DLD1 (cell line): ENCODE results near the gene PARP6.
"Not testable (repeated sequence)": the region's sequence is repeated elsewhere in the genome, so short reads cannot be mapped to it uniquely, and the experiment has no call there.

Experiments used
- in situ Hi-C: cut with HindIII; loops from 2 replicates; pipeline ENCODE4 v1.10.0; 2017; ENCODE audit warnings: low sequenced_read_pairs

Gene PARP6

DNA sequence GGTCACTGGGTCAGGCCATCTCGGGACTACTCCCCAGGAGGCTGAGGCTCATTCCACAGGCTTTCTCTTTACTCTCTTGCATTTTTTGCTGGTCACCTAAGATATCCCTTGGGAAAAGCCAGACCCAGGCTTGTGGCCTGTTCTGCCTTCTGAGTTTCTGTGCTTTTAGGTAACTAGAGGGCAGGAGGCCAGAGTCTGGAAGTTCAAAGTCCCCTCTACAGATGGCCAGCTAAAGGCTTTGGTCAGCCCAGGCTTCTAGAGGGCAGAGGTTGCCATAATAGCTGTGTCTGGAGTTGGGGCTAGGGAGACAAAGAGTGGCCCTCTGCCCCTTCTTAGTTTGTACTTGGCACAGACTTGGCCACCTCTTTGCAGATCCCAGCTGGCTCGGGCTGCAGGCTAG is 8.4 kb upstream of the PARP6 start:
- in situ Hi-C loops: no loop called here

DNA sequence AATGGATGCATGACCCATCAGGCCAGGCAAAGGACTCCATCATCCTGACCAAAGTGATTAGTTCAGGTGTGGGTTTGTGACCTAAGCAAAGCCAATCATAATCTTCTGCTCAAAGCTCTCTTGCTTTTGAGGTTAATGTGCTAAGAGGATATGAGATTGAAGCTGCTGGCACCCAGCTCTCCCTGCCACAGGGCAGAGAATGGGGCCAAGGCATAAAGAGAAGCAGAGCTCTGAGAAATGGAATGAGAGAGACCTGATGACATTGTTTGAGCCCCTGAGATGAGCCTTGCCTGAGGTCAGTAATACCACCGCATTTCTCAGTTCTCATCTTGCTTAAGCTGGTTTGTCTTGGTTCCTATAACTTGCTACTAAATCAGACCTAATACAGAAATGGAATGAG is 6.4 kb upstream of the PARP6 start:
- in situ Hi-C loops: no loop called here

DNA sequence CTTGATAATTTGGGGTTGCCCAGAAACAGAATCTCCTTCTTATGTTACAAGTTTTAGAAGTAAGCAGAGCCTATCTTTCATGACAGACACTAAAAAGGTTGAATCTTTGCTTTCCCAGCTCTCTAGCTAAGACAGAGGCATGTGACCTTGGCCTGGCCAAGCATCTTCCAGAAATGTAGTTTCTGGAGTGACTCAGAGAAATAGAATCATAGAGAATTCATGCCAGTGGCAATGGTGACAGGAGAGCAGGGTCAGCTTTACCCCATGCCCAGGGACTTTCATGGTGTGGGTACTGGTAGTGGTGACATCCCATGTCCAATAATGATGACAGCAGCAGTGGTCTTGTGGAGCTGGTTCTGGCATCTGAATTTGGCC is 4.0 kb upstream of the PARP6 start:
- in situ Hi-C loops: no loop called here

DNA sequence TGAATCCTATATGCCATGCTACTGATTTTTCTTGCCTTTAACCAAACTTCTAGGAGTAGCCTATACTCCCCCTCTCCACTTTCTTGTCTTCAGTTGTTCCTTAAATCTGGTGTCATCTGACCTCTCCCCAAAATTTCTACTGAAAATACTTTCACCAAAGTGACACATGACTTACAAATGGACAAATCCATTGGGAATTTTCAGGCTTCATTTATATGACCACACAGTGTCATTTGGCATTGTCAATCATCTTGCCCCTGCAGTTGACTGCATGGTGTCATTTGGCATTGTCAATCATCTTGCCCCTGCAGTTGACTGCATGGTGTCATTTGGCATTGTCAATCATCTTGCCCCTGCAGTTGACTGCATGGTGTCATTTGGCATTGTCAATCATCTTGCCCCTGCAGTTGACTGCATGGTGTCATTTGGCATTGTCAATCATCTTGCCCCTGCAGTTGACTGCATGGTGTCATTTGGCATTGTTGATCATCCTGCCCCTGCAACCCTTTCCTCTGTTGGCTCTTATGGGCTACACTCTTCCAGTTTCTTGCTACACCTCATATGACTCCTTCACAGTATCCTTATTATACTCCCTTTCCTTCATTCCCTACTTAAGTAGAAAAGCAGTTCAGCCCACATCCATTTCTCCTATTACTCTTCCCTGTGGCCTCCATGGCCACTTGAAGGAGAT is 3.4 kb upstream of the PARP6 start:
- in situ Hi-C loops: not testable (repeated sequence)

DNA sequence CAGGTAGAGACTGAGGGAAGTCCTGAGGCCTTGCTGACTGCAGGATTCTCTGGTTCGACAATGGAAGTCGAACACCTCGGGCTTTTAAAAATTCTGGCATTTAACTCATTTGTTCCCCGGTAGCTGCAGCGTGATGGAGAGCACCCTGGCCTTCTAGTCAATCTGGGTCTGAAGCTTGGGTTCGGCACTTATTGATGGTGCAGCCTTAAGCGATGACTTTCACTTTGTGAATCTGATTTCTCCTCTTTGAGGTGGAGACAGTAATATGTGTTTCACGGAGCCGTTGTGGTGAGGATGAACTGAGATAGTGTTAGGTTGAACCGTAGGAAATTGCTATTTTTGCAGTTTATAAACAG is 621 bp upstream of the PARP6 start:
- in situ Hi-C loops: no loop called here

DNA sequence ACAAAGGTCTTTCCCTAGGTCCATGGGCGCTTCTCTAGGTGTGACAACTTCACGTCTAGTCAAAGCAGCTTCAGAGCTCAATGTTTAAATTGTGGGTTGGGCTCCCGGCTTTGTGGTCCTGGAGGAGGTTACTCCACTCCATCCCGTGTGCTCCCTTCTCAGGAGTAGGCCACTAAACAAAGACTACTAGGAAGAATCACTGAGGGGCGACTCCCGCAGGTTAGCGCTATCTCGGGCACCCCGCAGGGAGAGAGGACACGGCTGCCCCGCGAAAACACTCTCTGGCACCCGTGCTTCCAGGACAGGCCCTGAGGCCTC is 500 bp downstream of the PARP6 start:
- in situ Hi-C loops: no loop called here

DNA sequence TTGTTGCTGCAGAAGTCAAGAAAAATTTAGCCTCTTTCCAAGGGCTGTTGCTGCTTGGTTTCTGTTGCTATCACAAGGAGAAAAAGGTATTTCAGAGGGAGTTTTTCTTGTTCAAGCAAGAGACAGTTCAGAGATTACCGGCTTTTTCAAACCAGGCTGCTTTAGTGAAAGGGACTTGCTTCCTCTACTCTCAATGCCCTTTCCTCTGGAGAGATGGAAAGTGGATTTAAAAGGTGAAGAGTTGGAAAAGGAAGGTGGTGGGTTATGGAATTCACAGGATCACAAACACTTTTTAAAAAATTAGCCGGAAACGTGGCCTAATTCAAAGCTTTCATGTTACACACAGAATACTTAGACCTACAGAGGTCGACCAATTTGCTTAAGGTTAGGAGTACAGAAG is 1.1 kb downstream of the PARP6 start:
- in situ Hi-C loops: no loop called here

DNA sequence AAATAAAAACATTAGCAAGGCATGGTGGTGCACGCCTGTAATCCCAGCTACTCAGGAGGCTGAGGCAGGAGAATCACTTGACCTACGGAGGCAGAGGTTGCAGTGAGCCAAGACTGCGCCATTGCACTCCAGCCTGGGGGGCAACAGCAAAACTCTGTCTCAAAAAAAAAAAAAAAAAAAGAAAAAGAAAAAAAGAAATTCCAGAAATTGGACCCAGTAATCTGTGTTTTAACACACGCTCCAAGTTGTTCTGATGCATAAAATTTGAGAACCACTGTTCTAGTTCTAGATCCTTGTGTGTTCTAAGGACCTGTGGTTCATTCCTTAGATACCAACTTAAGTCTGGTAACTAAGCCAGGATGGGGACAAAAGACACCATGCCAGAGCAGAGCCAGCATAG is 2.6 kb downstream of the PARP6 start:
- in situ Hi-C loops: no loop called here

DNA sequence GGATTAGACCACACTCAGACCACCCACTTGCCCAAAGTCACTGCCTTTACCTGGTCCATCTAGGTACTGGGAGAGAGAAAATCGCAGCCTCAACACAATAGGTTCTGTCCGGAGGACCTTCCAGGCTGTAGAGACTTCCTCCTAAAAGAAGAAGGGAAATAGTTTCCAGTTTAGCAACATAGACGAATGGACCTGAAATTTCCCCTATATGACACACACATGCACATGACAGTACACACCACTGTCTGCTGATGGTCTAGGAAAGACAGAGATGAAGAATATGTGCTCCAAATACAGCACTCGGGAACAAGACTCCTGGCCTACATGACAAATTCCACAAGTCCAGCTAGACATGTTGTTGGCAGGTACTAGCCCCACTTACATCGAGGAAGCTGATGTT is 7.3 kb downstream of the PARP6 start:
- in situ Hi-C loops: no loop called here

DNA sequence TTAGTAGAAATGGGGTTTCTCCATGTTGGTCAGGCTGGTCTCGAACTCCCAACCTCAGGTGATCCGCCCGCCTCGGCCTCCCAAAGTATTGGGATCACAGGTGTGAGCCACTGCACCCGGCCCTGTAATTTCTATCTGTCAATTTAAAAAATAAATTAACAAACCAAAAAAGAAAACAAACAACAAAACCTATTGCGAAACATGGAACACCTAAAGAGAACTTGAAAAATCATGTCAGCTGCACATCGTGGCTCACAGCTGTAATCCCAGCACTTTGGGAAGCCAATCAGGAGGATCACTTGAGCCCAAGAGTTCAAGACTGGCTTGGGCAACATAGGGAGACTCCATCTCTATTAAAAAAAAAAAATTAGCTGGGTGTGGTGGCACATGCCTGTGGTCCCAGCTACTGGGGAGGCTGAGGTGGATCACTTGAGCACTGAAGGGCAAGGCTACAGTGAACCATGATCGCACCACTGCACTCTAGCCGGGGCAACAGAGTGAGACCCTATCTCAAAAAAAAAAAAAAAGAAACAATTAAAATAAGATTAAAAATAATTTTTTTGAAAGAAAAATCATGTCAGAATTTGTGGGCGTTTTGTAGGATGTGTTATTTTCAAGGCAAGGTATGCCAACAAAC is 19.6 kb downstream of the PARP6 start:
- in situ Hi-C loops: no loop called here

DNA sequence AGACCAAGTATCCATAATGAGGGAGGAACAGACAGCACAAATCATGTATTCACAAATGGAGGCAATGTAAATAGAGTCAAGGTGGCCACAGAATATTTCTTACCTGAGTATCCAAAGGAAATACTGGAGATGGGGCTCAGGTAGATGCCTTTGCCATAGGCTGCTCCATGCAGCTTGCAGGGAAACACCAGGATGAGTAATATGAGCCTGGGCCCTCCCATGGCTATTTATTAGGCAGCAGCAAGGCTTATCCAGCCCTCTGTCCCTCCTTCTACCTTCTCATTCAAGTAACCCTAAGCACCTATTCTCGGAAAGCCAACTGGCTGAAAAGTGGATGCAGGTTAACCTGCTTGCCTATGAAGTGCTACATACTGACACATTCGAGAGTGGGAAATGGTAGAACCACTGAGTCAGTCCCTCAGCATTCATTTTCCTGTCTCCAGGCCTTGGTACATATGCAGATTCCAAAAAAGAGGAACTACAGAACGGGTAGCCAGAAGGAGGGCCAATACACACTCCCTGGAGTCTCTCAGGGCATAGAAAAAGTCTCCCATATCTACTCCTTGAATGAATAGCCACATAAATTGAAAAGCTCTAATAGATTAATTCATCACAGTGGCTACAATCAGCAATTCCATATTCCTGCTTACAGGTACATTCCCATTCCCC is 23.1 kb downstream of the PARP6 start:
- in situ Hi-C loops: no loop called here

DNA sequence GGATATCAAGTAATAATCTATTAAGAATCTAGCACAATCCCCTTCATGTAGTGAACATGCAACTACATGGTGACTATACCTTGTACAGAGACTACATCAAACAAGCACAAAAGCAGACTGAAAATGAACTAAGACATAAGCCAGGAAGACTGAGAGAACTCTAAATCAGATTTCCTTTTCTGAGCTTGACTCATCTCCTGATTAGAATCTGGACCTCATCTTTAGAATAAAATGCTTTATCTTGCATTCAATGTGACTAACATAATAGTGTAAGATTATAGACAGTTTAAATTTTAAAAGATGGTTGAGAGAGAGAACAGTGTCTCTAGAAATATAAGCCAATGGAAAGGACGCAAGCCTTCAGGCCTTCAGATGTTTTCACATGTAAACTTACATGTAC is 23.8 kb downstream of the PARP6 start:
- in situ Hi-C loops: no loop called here

DNA sequence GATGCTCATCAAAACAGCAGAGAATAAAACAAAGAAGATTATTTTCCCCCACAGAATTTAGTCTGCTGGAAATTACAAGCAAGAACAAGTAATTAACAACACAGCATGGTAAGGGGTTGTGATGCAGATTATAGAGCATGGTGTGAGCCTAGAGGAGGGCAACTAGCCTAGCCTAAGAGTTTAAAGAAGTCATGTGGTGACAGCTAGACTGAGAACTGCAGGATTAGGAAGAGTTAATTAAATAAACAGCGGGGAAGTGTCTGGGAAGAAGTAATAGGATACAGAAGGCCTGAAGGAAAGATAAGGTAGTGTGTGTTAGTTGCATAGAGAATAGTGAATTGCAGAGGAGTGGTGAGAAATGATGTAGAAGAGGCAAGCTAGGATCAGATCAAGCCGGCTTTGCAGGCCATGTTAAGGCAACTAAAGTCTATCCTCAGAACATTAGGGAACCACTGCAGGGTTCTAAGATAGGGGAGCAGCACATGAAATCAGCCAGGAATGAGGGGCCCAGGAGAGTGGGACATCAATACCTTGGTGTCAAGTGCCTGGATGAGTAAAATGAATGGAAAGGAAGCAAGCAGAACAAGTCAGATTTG is 29.5 kb downstream of the PARP6 start:
- in situ Hi-C loops: no loop called here

DNA sequence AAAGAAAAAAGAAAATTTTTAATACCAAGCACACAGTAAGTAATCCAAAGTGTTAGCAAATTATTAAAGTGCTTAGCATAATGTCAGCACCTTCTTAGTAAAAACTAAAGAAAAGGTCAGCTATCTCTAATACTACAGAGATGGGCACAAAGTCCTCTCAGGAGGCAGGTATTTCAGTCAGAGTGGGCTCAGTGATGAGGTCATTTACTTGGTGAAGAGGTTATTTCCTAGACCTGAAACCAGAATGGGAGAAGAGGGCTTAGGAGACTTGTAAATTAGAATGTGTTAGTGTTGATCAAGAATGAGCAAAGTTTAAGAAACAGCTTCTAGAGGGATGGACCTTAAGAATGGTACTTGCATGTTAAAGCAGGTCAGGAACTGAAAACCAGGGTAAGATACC is 32.7 kb downstream of the PARP6 start:
- in situ Hi-C loops: no loop called here

DNA sequence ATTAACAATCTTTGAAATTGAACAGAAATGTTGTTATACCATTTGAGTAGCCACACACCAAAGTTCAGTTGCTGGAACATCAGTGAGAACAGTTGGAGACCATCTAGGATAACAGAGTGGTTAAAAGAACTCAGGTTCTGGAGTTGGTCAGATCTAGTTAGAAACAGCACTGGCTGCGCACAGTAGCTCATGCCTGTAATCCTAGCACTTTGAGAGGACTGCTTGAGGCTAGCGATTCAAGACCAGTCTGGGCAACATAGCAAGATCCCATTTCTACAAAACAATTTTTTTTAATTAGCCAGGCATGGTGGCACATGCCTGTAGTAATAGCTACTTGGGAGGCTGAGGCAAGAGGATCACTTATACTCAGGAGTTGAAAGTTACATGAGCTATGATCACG is 33.8 kb downstream of the PARP6 start:
- in situ Hi-C loops: no loop called here

DNA sequence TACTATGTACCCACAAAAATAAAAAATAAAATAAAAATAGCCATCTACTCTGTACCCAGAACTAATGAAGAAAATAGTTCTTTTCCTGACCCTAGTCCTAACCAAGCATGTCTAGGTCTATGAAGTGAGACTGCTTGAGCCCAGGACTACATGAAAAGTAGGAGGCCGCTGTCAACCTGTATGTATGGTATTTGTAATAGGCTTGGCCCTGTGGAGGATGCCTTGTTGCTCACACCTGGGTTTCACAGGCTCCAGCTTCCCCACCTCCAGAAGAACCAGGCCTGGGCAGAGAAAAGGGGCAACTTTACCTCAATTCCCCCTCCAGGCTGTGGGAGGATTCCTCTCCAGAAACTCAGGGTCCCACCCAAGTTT is 34.5 kb downstream of the PARP6 start:
- in situ Hi-C loops: no loop called here

DNA sequence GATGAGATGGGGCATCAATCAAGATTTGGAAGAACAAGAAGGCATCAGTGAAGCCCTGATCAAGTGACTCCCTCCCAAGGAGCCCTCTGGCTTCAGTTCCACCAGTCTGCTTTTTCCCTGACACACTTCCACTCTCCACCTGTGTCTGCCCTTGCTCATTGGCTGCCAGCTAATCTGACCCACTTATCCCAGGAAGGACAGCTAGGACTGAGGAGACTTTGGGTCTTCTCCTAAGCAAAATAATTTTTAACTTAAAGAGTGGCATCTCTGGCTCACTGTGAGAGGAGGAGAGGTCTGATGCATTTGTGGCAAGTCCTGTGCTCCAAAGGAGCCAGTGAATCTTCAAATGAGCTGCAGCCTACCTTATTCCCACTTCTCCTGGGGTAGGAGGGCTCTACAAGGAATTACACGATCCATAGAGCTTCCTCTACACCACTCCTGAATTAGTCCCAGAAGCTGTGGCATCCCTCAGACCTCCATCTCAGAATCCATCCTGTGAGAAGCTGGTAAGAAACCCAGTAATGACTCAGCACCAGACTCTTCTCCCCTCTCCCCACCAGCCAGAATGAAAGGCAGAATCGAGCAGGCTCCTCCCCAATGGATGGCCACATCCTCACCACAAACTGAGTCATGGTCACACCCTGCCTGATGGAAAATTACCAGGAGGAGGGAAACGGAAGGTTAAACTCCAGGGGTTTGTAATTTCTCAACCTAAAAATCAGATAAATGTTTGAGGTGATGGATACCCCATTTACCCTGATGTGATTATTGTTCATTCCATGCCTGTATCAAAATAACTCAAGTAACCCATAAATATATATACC is 35.1 kb downstream of the PARP6 start:
- in situ Hi-C loops: no loop called here

DNA sequence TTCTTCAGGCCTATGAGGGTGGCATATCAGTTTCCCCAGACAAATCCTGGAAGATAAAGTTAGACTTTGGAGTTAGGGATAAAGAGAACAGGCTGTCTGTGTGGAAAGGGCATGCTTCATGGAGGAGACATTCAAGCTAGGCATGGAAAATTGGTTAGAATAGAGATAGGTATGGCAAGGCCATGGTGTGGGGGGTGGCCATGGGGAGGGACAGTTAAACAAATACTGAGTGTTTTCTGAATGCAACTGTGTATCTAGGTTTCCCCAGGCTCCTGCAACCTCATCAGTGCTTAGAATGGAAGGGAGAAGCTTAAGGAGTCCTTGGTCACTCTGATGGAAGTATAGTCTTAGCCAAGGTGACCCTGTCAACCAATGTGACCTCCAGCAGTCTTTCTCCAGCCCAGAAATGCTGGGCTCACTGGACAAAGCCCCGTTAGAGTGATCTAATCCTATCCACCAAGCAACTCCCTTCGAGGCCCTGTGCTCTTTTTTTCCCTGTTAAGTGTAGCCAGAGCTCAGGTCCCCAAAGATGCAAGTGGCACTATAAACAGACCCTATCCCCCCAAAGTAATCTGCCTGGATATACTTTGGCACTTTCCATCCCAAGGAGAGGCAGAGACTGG is 35.9 kb downstream of the PARP6 start:
- in situ Hi-C loops: no loop called here

DNA sequence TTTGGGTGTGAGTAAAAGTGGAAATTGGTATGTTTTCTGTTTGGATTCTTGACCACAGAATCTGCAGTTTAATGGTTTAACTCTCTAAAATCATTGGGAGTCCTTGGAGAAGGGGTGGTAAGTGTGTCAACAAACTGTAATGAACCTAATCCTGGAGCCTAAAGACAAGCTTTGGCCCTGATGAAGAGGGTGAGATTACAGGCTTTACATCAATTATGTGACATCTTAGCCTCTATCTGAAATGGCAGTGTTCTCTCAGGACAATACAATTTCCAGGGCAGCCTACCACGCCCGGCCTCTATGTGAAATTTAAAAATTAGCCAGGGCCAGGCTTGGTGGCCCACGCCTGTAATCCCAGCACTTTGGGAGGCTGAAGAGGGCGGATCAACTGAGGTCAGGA is 37.1 kb downstream of the PARP6 start:
- in situ Hi-C loops: no loop called here

DNA sequence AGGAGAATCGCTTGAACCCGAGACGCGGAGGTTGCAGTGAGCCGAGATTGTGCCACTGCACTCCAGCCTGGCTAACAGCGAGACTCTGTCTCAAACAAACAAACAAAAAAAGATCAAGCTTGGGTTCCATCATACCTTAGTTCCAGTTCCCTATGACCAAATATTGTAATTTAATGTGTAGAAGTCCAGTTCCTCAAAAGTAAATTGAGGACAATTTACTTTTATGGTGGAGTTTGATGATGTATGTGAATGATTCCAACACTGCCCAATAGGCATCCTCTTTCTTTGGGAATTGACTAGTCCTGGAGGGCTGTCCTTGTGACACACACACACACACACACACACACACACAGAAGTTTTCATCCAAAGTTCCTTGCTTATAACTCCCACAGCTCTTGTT is 38.6 kb downstream of the PARP6 start:
- in situ Hi-C loops: no loop called here

DNA sequence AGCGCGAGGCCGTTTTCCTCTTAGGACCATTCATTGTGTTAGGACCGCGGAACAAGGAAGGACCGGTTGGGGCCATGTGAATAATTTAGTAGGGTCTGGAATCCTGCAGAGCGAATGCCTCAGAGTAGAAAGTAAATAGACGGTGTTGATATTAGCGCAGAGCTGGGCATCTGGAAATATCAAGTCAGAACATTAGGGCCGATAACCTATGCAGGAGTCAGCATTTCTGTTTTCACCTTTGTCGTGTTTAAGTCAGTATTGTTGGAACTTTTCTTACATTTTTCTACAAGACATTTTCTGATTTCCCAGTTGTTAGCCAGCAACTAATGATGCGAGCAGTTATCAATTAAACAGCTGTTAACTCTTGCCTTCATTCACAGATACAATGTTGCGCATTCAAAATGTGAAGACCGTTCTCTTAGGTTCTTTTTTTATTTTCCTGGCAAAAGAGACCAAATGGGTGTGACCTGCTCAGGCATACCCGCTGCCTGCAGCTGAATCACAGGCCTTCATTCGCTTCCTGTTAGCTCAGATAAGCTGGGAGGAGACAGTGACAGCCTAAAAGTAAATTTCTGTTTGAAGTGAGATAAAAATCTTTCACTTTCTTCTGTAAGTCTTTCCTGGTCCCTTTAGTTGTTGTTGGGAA is 40.4 kb downstream of the PARP6 start:
- in situ Hi-C loops: no loop called here
